IMR-90 (cell line): Measurements from ENCODE around the gene ADAMTS20. TPM values are rescaled to one million over a fixed set of nuclear protein-coding genes. Genes with fewer than 3 reads are reported as not detected.

Experiments used
- ATAC-seq: fragments of 200-7000 bp; cut with Tn5 transposase; 2 replicates; pipeline ENCODE4 v1.9.1; 2020; ENCODE audit warnings: low read depth, mild to moderate bottlenecking, moderate library complexity
- BruUV-seq: library from RNA; stranded (reverse); fragments of 400-500 nt; replicated peaks from 2 replicates; lab custom pipeline; 2021; lab: Mats Ljungman, UMichigan
- CTCF ChIA-PET: fragments of 300-600 bp; formaldehyde crosslinking; extraction: SDS; loops from one replicate; lab custom pipeline; 2021; ENCODE audit warnings: antibody characterized with exemption; lab: Yijun Ruan, JAX
- POLR2A ChIA-PET: fragments of 300-600 bp; sonication (Branson Sonifier 250); formaldehyde crosslinking; loops from one replicate; lab custom pipeline; 2022; ENCODE audit warnings: antibody characterized with exemption; ENCODE audit not compliant: unreplicated experiment; lab: Charles Lee
- DNase-seq: peaks from one replicate; pipeline ENCODE4 v3.0.0; 2013
- H2AFZ ChIP-seq: replicated peaks from 2 replicates; pipeline ENCODE3; 2013; ENCODE audit warnings: low read length, mild to moderate bottlenecking; ENCODE audit not compliant: poor library complexity
- H2AK5ac ChIP-seq: 2 replicates; pipeline ENCODE4 v1.6.1; 2013; ENCODE audit warnings: low read depth, low read length, inconsistent platforms
- H2AK9ac ChIP-seq: replicated peaks from 2 replicates; pipeline ENCODE3; 2013; ENCODE audit warnings: mild to moderate bottlenecking, low read depth, low read length, moderate library complexity; ENCODE audit not compliant: poor library complexity
- H2BK120ac ChIP-seq: 2 replicates; pipeline ENCODE4 v1.6.1; 2013; ENCODE audit warnings: low read depth, low read length, inconsistent platforms
- H2BK15ac ChIP-seq: 3 replicates; pipeline ENCODE4 v1.6.1; 2013; ENCODE audit warnings: low read depth, low read length, inconsistent platforms
- H2BK20ac ChIP-seq: 2 replicates; pipeline ENCODE4 v1.6.1; 2013; ENCODE audit warnings: low read depth, mild to moderate bottlenecking, inconsistent platforms, low read length, moderate library complexity
- H2BK5ac ChIP-seq: 2 replicates; pipeline ENCODE4 v1.6.1; 2013; ENCODE audit warnings: mild to moderate bottlenecking, low read depth, low read length, inconsistent platforms; ENCODE audit not compliant: poor library complexity, severe bottlenecking
- H3K14ac ChIP-seq: replicated peaks from 2 replicates; pipeline ENCODE4 v1.6.1; 2013; ENCODE audit warnings: low read depth, low read length, inconsistent platforms
- H3K18ac ChIP-seq: 2 replicates; pipeline ENCODE4 v1.6.1; 2013; ENCODE audit warnings: low read depth, low read length, control low read depth
- H3K23ac ChIP-seq: 2 replicates; pipeline ENCODE4 v1.6.1; 2013; ENCODE audit warnings: low read depth, low read length, inconsistent platforms
- H3K27ac ChIP-seq: 2 replicates; pipeline ENCODE4 v1.5.1; 2013; ENCODE audit warnings: mild to moderate bottlenecking, control low read depth, low read length; ENCODE audit not compliant: insufficient read depth
- H3K27me3 ChIP-seq: 2 replicates; pipeline ENCODE4 v1.6.1; 2013; ENCODE audit warnings: low read length; ENCODE audit not compliant: control insufficient read depth, insufficient read depth
- H3K36me3 ChIP-seq: 2 replicates; pipeline ENCODE4 v1.6.1; 2013; ENCODE audit warnings: low read length, mixed read lengths; ENCODE audit not compliant: control insufficient read depth, insufficient read depth
- H3K4ac ChIP-seq: 2 replicates; pipeline ENCODE4 v1.6.1; 2013; ENCODE audit warnings: low read depth, low read length, inconsistent platforms
- H3K4me1 ChIP-seq: 2 replicates; pipeline ENCODE4 v1.6.1; 2013; ENCODE audit warnings: low read length, mixed read lengths; ENCODE audit not compliant: control insufficient read depth, insufficient read depth
- H3K4me2 ChIP-seq: 2 replicates; pipeline ENCODE4 v1.6.1; 2013; ENCODE audit warnings: low read depth, mild to moderate bottlenecking, control low read depth, low read length, moderate library complexity
- H3K4me3 ChIP-seq: 2 replicates; pipeline ENCODE4 v1.5.1; 2013; ENCODE audit warnings: low read depth, mild to moderate bottlenecking, control low read depth, low read length, moderate library complexity; ENCODE audit not compliant: insufficient read depth
- H3K56ac ChIP-seq: 2 replicates; pipeline ENCODE4 v1.6.1; 2013; ENCODE audit warnings: low read length, inconsistent platforms; ENCODE audit not compliant: insufficient read depth; ENCODE audit errors: extremely low read depth
- H3K79me1 ChIP-seq, 2 experiments: 2 replicates each; pipeline ENCODE4 v1.6.1; 2013; ENCODE audit warnings: low read length in 2 of 2, inconsistent platforms in 1 of 2, low read depth in 1 of 2
- H3K9ac ChIP-seq: 2 replicates; pipeline ENCODE4 v1.6.1; 2013; ENCODE audit warnings: low read depth, low read length, control low read depth
- H3K9me1 ChIP-seq: 2 replicates; pipeline ENCODE4 v1.6.1; 2013; ENCODE audit warnings: low read length, inconsistent platforms; ENCODE audit not compliant: insufficient read depth
- H3K9me3 ChIP-seq: 2 replicates; pipeline ENCODE4 v1.6.1; 2013; ENCODE audit warnings: low read length; ENCODE audit not compliant: control insufficient read depth, insufficient read depth
- H4K20me1 ChIP-seq: 2 replicates; pipeline ENCODE4 v1.6.1; 2013; ENCODE audit warnings: low read length, inconsistent platforms; ENCODE audit not compliant: insufficient read depth
- H4K5ac ChIP-seq: 2 replicates; pipeline ENCODE4 v1.6.1; 2013; ENCODE audit warnings: mild to moderate bottlenecking, low read depth, low read length, control low read depth
- H4K8ac ChIP-seq, 2 experiments: 2 replicates each; pipeline ENCODE4 v1.6.1; 2013; ENCODE audit warnings: low read depth in 2 of 2, low read length in 2 of 2, control low read depth in 1 of 2, inconsistent platforms in 1 of 2
- H4K91ac ChIP-seq: 2 replicates; pipeline ENCODE4 v1.6.1; 2013; ENCODE audit warnings: low read depth, low read length, inconsistent platforms; ENCODE audit not compliant: insufficient read depth
- BHLHE40 ChIP-seq: fragments of 150-350 bp; IDR thresholded peaks from 2 replicates; pipeline ENCODE4 v1.6.1; 2016; ENCODE audit warnings: mild to moderate bottlenecking, low read depth, low read length
- CHD1 ChIP-seq: IDR thresholded peaks from 2 replicates; pipeline ENCODE4 v1.6.1; 2012; ENCODE audit warnings: low read depth, low read length, improper control_type of control experiment
- CTCF ChIP-seq: conservative IDR thresholded peaks from 2 replicates; pipeline ENCODE4 v1.5.1; 2012; ENCODE audit warnings: mild to moderate bottlenecking, low read depth, low read length, improper control_type of control experiment
- MAFK ChIP-seq: IDR thresholded peaks from 2 replicates; pipeline ENCODE4 v1.6.1; 2012; ENCODE audit warnings: low read depth, low read length, improper control_type of control experiment
- RAD21 ChIP-seq: IDR thresholded peaks from 2 replicates; pipeline ENCODE4 v1.6.1; 2012; ENCODE audit warnings: low read length, improper control_type of control experiment
- RCOR1 ChIP-seq: IDR thresholded peaks from 2 replicates; pipeline ENCODE4 v1.6.1; 2012; ENCODE audit warnings: mild to moderate bottlenecking, low read length, improper control_type of control experiment; ENCODE audit not compliant: insufficient replicate concordance
- SMC3 ChIP-seq: fragments of 150-350 bp; IDR thresholded peaks from 2 replicates; pipeline ENCODE4 v1.6.1; 2016; ENCODE audit warnings: low read depth, mild to moderate bottlenecking, antibody characterized with exemption, low read length, moderate library complexity
- USF2 ChIP-seq: fragments of 150-350 bp; IDR thresholded peaks from 2 replicates; pipeline ENCODE4 v1.6.1; 2017; ENCODE audit warnings: mild to moderate bottlenecking, antibody characterized with exemption, low read length, low read depth
- WGBS, 2 experiments: methylation state at CpG; one replicate each; pipeline versions ENCODE4 v1.1.5 to v1.1.7; 2013; ENCODE audit warnings: missing lambda C conversion rate in 2 of 2; ENCODE audit not compliant: insufficient read length in 1 of 2; ENCODE audit errors: extremely low coverage in 2 of 2; 5-methylcytosine and 5-hydroxymethylcytosine counted together
- dilution Hi-C: fragments of 300-500 bp; cut with HindIII; formaldehyde crosslinking; loops from one replicate; pipeline ENCODE4 v1.14.3; 2018; ENCODE audit warnings: low sequenced_read_pairs; ENCODE audit not compliant: unreplicated experiment
- in situ Hi-C: fragments of 300-500 bp; cut with MboI; formaldehyde crosslinking; loops from 3 replicates; pipeline ENCODE4 v1.14.3; 2019; ENCODE audit warnings: low sequenced_read_pairs, inconsistent platforms, mixed read lengths
- intact Hi-C: fragments of 100-400 bp; cut with micrococcal nuclease; formaldehyde crosslinking; loops from 2 replicates; pipeline ENCODE4 v1.10.0; 2022
- polyA plus RNA-seq, 3 experiments: library from polyadenylated mRNA; depleted of rRNA; stranded (reverse); fragments of >200 nt; gene quantifications; 2 replicates each; pipeline ENCODE4 v1.2.3, GENCODE V29; 2012; ENCODE audit warnings: low replicate concordance in 1 of 3
- total RNA-seq: library from RNA; depleted of rRNA; stranded (reverse); fragments of >200 nt; gene quantifications from 2 replicates; pipeline ENCODE4 v1.2.3, GENCODE V29; 2012

Gene ADAMTS20
- total and polyA plus RNA-seq, 2 of the 4 experiments (the other 2 are of a cell fraction): not detected

- no peak overlapping the region for H3K14ac ChIP-seq
- no peak overlapping the region for H3K9ac ChIP-seq
- no peak overlapping the region for H2BK5ac ChIP-seq
- H3K36me3 ChIP-seq: no peaks in the 10 kb centered on the region
- no peaks in the 10 kb centered on the region for H3K4me1 ChIP-seq
- no peak overlapping the region for H3K56ac ChIP-seq
- no peaks in the 10 kb centered on the region for H3K9me3 ChIP-seq
- H2AFZ ChIP-seq: no peak overlapping the region
- no peaks in the 10 kb centered on the region; the same call in 1 of the 2 replicates for H3K27me3 ChIP-seq
- dilution Hi-C loops (no loop called here), intact Hi-C loops (no loop called here), in situ Hi-C loops (no loop called here)
- no peak overlapping the region for H3K4me2 ChIP-seq
- no peak overlapping the region for H3K18ac ChIP-seq
- H3K4ac ChIP-seq: no peak overlapping the region
- no peak for ATAC-seq
- no peak overlapping the region for H4K5ac ChIP-seq
- H2BK120ac ChIP-seq: no peak overlapping the region
- ChIA-PET POLR2A (no interaction called here), CTCF (no interaction called here)
- WGBS, 2 experiments: no CpG with 5 or more reads among the region's 2 CpGs
- H2AK9ac ChIP-seq: no peak overlapping the region
- H3K9me1 ChIP-seq: no peaks in the 10 kb centered on the region
- no peaks in the 10 kb centered on the region for H4K20me1 ChIP-seq
- no TSS peak for BruUV-seq
- no peak overlapping the region for H3K4me3 ChIP-seq
- no peak overlapping the region for H2BK20ac ChIP-seq
- no peak overlapping the region for H4K8ac ChIP-seq
- TF ChIP-seq BHLHE40: no peak
- no peak for TF ChIP-seq CTCF
- TF ChIP-seq SMC3: no peak
- no peak for TF ChIP-seq USF2
- TF ChIP-seq MAFK: no peak
- TF ChIP-seq RCOR1: no peak
- no peak for TF ChIP-seq RAD21
- no peak for TF ChIP-seq CHD1
- H2BK15ac ChIP-seq: no peak overlapping the region
- H4K91ac ChIP-seq: no peak overlapping the region
- no peak for DNase-seq
- H3K23ac ChIP-seq: no peak overlapping the region
- H2AK5ac ChIP-seq: no peak overlapping the region
- no peaks in the 10 kb centered on the region for H3K79me1 ChIP-seq
- H3K27ac ChIP-seq: no peak overlapping the region
Measured at GRCh38 chr12:43493261-43493797, 58.7 kb downstream of the ADAMTS20 start.
